Neuron (in vitro differentiated cells): Measurements from ENCODE around the gene ZNF207.
"Not testable (repeated sequence)": the region's sequence is repeated elsewhere in the genome, so short reads cannot be mapped to it uniquely, and the experiment has no call there.

Experiments used
- H2AFZ ChIP-seq: one replicate; pipeline ENCODE4 v1.6.1; 2013; ENCODE audit warnings: low read depth, mild to moderate bottlenecking, inconsistent platforms, low read length, moderate library complexity
- H3K27me3 ChIP-seq: one replicate; pipeline ENCODE4 v1.6.1; 2013; ENCODE audit warnings: low read length; ENCODE audit not compliant: insufficient read depth
- H3K36me3 ChIP-seq: one replicate; pipeline ENCODE4 v1.6.1; 2013; ENCODE audit warnings: low read length; ENCODE audit not compliant: insufficient read depth
- H3K4me1 ChIP-seq: one replicate; pipeline ENCODE4 v1.6.1; 2013; ENCODE audit warnings: low read length; ENCODE audit not compliant: insufficient read depth
- H3K4me3 ChIP-seq: 2 replicates; pipeline ENCODE4 v1.5.1; 2013; ENCODE audit warnings: mild to moderate bottlenecking, low read length, moderate library complexity
- H3K9me3 ChIP-seq: one replicate; pipeline ENCODE4 v1.6.1; 2013; ENCODE audit warnings: low read length

ZNF207 gene

GRCh38 chr17:32349854-32350665, at the start of gene ZNF207:
Gene ZNF207 (plus strand): TSS chr17:32350157. CDS start chr17:32350286, 129 bp downstream.
- H3K36me3 ChIP-seq, result peaks cover 25% of the 10 kb centered on the region
- H3K4me1 ChIP-seq, result peaks cover 15% of the 10 kb centered on the region
- H3K4me3 ChIP-seq, result peak within 1 kb of the TSS; percentile 76

DNA sequence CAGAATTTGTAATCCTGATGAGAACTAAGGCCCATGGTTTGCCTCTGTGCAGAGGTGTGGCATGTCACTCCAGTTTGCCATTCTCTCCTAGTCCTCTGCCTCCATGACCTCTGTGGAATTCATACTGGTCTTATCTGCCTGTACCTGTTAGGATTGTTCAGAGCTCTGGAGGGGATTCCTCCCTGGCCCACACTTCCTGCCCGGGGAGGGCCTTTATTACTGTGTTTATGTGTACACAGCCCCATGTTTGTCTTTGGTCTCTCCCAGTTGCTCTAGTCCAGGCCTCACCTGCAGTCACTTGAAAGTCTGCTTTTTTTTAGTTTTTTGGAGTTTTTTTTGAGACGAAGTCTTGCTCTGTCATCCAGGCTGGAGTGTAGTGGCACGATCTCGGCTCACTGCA, 47.9 kb upstream of the ZNF207 start:
- Histone ChIP-seq H2AFZ (no peak overlapping the region), H3K36me3 (peaks cover 16% of the 10 kb centered on the region), H3K4me1 (peaks cover 35% of the 10 kb centered on the region), H3K4me3 (no peak overlapping the region), H3K9me3 (no peaks in the 10 kb centered on the region), H3K27me3 (no peaks in the 10 kb centered on the region)

More at GRCh38 chr17:32349854-32350665, at the start of gene ZNF207:
- no peaks in the 10 kb centered on the region for H3K27me3 ChIP-seq
- H2AFZ ChIP-seq, result peak within 1 kb of the TSS; percentile 49
- H3K9me3 ChIP-seq, result no peaks in the 10 kb centered on the region

DNA sequence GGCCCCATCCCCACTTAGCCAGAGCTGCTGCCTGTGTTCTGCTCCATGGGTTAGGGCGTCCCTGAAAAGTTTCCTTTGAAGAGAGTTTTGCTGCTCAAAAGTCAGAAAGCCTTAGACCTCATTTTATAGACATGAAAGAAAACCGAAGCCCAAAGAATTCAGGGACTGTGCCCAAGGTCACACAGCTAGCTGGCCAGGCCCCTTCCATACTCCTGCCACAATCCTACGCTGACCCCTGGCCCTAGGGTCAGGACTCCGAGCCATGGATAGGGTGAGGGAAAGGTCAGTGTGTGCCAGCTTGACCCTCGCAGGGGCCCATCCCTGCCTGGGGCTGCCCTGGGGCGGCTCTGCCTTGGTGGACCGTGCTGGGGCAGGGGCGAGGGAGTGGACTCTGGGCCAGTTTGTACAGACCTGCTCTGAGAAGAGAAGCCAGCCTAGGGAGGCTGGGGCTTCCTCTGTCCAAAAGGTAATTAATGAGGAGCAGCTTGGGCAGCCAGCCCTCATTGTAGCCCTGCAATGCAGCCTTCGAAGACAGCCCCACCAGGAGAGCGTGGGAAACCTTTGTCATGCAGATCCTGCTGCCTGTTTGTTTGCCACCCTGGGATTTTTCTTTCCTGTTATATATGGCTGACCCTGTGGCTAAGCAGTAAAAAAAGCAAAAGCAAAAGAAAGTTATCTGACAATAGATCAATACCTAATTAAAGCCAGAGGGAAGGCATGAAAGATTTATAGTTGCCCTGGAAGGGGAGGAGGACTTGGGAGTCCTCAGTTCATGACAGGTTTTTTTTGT, 46.9 kb upstream of the ZNF207 start:
- Histone ChIP-seq H3K4me1 (peaks cover 35% of the 10 kb centered on the region), H3K4me3 (no peak overlapping the region), H3K27me3 (no peaks in the 10 kb centered on the region), H3K36me3 (peaks cover 15% of the 10 kb centered on the region), H2AFZ (no peak overlapping the region), H3K9me3 (no peaks in the 10 kb centered on the region)

DNA sequence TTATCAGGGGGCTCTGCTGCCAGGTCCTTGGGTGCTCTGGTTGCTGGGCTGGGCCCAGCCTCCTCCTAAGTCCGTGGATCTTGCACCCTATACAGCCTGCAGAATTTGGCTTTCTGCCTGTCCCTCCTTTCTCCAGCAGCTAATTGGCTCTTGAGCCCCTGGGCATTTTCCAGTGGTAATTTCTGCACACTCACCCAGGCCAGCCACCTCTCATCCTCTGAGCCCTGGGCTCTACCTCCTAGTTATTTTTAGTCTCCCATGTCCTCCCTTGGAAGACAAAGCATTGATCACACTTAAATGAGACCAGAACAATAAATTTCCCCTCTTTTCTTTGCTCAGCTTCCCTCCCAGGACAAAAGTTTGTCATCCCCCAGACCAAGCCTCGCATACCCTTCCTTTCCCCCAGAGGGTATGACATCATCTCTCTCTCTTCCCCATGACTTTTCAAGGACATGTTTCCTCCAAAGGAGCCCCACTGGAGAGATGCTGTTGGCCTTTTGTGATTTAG, 46.1 kb upstream of the ZNF207 start:
- Histone ChIP-seq H2AFZ (no peak overlapping the region), H3K27me3 (no peaks in the 10 kb centered on the region), H3K4me1 (peaks cover 35% of the 10 kb centered on the region), H3K4me3 (no peak overlapping the region), H3K9me3 (no peaks in the 10 kb centered on the region), H3K36me3 (peaks cover 16% of the 10 kb centered on the region)

GRCh38 chr17:32305049-32305448, 44.9 kb upstream of the ZNF207 start:
- H3K9me3 ChIP-seq, result no peaks in the 10 kb centered on the region
- no peaks in the 10 kb centered on the region for H3K27me3 ChIP-seq
- H3K36me3 ChIP-seq, result peaks cover 7% of the 10 kb centered on the region
- H3K4me1 ChIP-seq, result peaks cover 35% of the 10 kb centered on the region
- H3K4me3 ChIP-seq, result no peak overlapping the region
- H2AFZ ChIP-seq, result no peak overlapping the region

GRCh38 chr17:32307658-32308057, 42.3 kb upstream of the ZNF207 start:
- no peak overlapping the region for H3K4me3 ChIP-seq
- no peaks in the 10 kb centered on the region for H3K27me3 ChIP-seq
- H2AFZ ChIP-seq, result no peak overlapping the region
- no peaks in the 10 kb centered on the region for H3K9me3 ChIP-seq
- peaks cover 36% of the 10 kb centered on the region for H3K4me1 ChIP-seq
- peaks cover 7% of the 10 kb centered on the region for H3K36me3 ChIP-seq

- no peaks in the 10 kb centered on the region for H3K9me3 ChIP-seq
- peaks cover 27% of the 10 kb centered on the region for H3K4me1 ChIP-seq
- no peak overlapping the region for H3K4me3 ChIP-seq
- H2AFZ ChIP-seq, result peak overlapping the region; percentile 14
- H3K27me3 ChIP-seq, result no peaks in the 10 kb centered on the region
- H3K36me3 ChIP-seq, result peaks cover 7% of the 10 kb centered on the region
These were observed 38.9 kb upstream of the ZNF207 start for GRCh38 chr17:32311028-32311536.

- no peak overlapping the region for H2AFZ ChIP-seq
These were observed 35.3 kb upstream of the ZNF207 start for GRCh38 chr17:32314636-32315035.

DNA sequence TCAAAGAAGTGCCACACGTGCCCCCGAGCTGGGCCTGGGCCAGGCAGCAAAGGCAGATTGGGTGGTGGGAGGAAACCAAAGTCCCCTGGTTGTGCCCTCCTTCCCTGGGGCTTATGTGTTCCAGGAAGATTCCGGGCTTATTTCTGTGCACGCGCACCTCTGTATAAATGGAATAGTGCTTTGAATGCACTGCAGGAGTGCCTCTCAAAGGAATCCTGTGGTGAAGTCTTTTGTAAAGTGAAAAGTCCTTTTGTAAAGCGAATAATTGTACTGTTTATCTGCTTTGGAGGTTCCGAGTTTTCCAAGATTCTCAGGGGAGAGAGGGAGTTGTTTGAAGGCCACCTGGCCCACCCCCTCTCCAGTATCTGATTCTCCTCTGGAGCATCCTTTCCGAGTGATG, 34.8 kb upstream of the ZNF207 start:
- Histone ChIP-seq H3K9me3 (no peaks in the 10 kb centered on the region), H3K4me3 (no peak overlapping the region), H2AFZ (no peak overlapping the region), H3K36me3 (no peaks in the 10 kb centered on the region), H3K4me1 (peaks cover 27% of the 10 kb centered on the region), H3K27me3 (no peaks in the 10 kb centered on the region)

More at GRCh38 chr17:32314636-32315035, 35.3 kb upstream of the ZNF207 start:
- Histone ChIP-seq H3K4me1 (peaks cover 27% of the 10 kb centered on the region), H3K27me3 (no peaks in the 10 kb centered on the region), H3K36me3 (no peaks in the 10 kb centered on the region), H3K4me3 (no peak overlapping the region), H3K9me3 (no peaks in the 10 kb centered on the region)

DNA sequence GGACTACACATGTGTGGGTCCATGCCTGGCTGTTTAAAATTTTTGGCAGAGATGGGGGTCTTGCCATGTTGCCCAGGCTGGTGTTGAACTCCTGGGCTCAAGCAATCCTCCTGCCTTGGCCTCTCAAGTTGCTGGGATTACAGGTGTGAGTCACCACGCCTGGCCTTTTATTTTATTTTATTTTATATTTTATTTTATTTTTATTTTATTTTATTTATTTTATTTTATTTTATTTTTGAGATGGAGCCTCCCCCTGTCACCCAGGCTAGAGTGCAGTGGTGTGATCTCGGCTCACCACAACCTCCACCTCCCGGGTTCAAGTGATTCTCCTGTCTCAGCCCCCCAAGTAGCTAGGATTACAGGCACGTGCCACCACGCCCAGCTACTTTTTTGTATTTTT, 33.3 kb upstream of the ZNF207 start:
- not testable (repeated sequence) for H3K36me3 ChIP-seq, H3K9me3 ChIP-seq, H3K27me3 ChIP-seq, H3K4me3 ChIP-seq, H2AFZ ChIP-seq
- H3K4me1 ChIP-seq, result peaks cover 18% of the 10 kb centered on the region

DNA sequence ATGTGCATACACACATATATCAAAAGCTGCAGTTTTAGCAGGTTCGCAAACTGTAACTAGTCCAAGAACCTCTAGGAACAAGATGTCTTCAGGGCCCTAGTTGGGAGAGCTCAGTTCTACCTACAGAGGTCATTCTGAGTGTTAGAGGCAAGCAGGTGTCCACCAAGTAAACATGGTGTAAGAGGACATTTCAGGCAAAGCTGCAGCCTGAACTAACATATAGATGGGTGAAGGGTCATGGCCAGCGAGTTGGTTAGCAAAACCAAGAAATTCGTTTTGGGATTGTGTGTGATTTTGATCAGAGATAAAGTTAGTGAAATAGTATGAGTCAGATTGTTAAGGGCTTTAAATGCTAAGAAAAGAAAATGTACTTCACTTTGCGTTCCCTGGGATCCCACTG, 32.6 kb upstream of the ZNF207 start:
- Histone ChIP-seq H2AFZ (no peak overlapping the region), H3K4me1 (peaks cover 17% of the 10 kb centered on the region), H3K4me3 (no peak overlapping the region), H3K9me3 (no peaks in the 10 kb centered on the region), H3K27me3 (no peaks in the 10 kb centered on the region), H3K36me3 (peaks cover 6% of the 10 kb centered on the region)

DNA sequence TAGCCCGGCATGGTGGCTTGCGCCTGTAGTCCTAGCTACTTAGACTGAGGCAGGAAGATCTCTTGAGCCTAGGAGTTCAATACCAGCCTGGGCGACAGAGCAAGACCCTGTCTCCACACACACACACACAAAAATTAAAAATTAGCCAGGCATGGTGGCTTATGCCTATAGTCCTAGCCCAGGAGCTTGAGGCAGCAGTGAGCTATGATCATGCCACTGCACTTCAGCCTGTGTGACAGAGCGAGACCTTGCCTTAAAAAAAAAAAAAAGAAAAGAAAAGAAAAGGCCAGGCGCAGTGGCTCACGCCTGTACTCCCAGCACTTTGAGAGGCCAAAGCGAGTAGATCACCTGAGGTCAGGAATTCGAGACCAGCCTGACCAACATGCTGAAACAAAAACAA, 31.9 kb upstream of the ZNF207 start:
- H3K36me3 ChIP-seq, result peaks cover 6% of the 10 kb centered on the region
- no peak overlapping the region for H3K4me3 ChIP-seq
- no peak overlapping the region for H2AFZ ChIP-seq
- no peaks in the 10 kb centered on the region for H3K27me3 ChIP-seq
- H3K4me1 ChIP-seq, result peaks cover 20% of the 10 kb centered on the region
- H3K9me3 ChIP-seq, result no peaks in the 10 kb centered on the region

GRCh38 chr17:32319548-32319905, 30.4 kb upstream of the ZNF207 start:
- H3K9me3 ChIP-seq, result no peaks in the 10 kb centered on the region
- no peak overlapping the region for H3K4me3 ChIP-seq
- H2AFZ ChIP-seq, result no peak overlapping the region
- peaks cover 17% of the 10 kb centered on the region for H3K4me1 ChIP-seq
- peaks cover 6% of the 10 kb centered on the region for H3K36me3 ChIP-seq
- no peaks in the 10 kb centered on the region for H3K27me3 ChIP-seq
